ENCODE results near the gene RABGAP1.

Gene RABGAP1

DNA sequence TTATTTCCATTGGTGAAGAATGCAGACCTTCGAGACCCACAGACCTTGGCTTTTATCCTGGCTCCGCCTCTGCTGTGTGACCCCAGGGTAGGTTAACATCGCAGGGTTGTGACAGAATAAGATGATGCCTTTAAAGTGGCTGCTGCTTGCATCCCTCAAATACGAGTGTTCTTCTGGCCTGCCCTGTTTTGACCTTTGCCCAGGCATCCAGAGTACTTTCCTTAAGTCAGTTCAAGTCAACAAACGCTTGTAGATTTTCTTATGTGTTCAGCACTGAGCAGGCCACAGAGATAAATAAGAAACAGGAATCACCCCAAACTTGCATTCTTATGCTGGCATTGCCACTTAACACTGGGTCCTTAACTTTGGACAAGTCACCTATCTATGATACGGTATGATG is 142.9 kb downstream of the RABGAP1 start:
- DNase-seq (ENCODE audit: low spot score): no peak

- no peak for DNase-seq (ENCODE audit: low spot score)
Observed at GRCh38 chr9:123084256-123084655, 143.4 kb downstream of the RABGAP1 start.

DNA sequence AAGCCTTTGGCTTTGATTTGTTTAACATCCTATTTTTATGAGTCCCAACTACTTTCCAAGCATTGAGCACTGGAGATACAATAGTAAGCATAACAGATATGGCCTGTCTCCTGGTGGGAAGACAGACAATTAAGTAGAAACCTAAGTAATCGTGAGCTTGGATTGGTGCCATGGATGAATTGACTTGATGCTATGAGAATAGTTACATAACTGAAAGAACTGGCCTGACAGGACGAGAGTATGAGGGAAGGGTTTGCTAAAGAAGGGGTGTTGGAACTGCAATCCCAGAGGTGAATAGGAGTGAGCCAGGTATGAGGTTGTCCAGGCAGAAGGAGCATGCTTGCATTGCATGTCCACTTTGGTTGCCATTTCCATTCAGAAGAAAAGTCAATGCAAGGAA is 145.1 kb downstream of the RABGAP1 start:
- DNase-seq (ENCODE audit: low spot score): no peak

DNA sequence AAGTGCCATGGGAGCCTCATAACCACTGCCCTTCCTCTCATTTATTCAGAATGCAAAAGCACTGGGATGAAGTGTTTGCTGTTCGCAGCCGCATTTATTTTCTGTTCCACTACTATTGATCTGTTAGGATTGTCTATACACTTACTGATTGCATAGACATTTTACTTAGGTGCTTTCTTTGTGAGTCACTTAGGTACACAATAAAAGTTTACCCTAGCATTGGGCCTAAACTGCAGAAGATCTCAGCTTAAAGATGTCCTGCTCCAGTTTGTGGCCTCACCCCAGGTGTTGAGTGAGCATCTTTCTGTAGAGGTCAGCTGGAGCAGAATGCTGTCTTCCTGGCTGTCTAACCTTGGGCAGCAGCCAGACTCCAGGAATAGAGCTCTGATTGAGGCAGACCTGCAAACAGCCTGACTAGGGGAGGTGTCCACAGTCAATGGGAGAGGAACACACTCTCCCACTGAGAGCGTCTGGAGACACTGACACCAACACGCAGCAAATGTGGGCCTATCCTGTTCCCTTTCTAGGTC is 146.6 kb downstream of the RABGAP1 start:
- DNase-seq (ENCODE audit: low spot score): no peak

DNA sequence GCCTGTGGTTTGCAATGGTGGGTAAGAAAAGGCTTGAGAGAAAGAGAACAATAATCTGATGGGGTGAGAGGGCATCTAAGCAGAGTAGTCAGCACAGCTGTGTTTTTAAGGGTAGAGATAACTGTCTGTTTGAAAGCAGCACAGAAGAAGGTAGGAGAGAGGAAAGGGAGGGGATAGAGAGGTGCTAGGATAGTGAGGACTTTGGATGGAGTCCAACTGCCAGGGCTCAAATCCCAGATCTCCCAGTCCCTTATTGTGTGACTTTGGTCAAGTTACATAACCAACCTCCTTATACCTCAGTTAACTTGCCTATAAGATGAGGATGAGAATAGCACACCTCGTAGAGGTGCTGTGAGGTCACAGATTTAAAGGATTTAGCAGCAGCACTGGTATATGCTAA is 148.2 kb downstream of the RABGAP1 start:
- DNase-seq (ENCODE audit: low spot score): no peak

- no peak for DNase-seq (ENCODE audit: low spot score)
Observed at GRCh38 chr9:123089790-123090189, 149.0 kb downstream of the RABGAP1 start.

GRCh38 chr9:123090198-123090896 is 149.5 kb downstream of the RABGAP1 start:
- no peak for DNase-seq (ENCODE audit: low spot score)

GRCh38 chr9:123090956-123091355 is 150.1 kb downstream of the RABGAP1 start:
- DNase-seq (ENCODE audit: low spot score): no peak

- no peak for DNase-seq (ENCODE audit: low spot score)
Observed at GRCh38 chr9:123091459-123091858, 150.6 kb downstream of the RABGAP1 start.

GRCh38 chr9:123093141-123093540 is 152.3 kb downstream of the RABGAP1 start:
- DNase-seq (ENCODE audit: low spot score): no peak

DNA sequence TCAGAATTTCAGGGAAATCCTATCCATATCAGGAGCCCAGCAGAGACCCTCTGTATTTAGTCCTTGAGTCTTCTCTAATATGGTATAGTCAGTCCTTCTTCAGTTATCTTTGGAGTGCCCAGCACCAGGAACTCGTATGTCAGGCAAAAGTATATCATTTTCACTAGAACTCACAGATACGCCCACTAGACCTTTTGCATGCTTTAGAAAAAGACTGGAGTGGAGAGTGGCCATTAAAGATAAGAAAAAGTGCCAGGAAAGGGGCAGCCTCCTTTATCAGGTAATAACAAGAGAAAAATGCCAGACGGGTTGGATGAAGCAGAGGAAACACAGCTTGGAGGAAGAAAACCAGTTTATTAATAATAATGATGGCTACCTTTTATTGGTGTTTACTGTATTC is 156.2 kb downstream of the RABGAP1 start:
- no peak for DNase-seq (ENCODE audit: low spot score)

- no peak for DNase-seq (ENCODE audit: low spot score)
Observed at GRCh38 chr9:123097430-123098095, 156.7 kb downstream of the RABGAP1 start.

- no peak for DNase-seq (ENCODE audit: low spot score)
Observed at GRCh38 chr9:123098096-123098459, 157.3 kb downstream of the RABGAP1 start.

- no peak for DNase-seq (ENCODE audit: low spot score)
Observed at GRCh38 chr9:123099042-123099441, 158.2 kb downstream of the RABGAP1 start.

GRCh38 chr9:123099548-123099947 is 158.7 kb downstream of the RABGAP1 start:
- no peak for DNase-seq (ENCODE audit: low spot score)

DNA sequence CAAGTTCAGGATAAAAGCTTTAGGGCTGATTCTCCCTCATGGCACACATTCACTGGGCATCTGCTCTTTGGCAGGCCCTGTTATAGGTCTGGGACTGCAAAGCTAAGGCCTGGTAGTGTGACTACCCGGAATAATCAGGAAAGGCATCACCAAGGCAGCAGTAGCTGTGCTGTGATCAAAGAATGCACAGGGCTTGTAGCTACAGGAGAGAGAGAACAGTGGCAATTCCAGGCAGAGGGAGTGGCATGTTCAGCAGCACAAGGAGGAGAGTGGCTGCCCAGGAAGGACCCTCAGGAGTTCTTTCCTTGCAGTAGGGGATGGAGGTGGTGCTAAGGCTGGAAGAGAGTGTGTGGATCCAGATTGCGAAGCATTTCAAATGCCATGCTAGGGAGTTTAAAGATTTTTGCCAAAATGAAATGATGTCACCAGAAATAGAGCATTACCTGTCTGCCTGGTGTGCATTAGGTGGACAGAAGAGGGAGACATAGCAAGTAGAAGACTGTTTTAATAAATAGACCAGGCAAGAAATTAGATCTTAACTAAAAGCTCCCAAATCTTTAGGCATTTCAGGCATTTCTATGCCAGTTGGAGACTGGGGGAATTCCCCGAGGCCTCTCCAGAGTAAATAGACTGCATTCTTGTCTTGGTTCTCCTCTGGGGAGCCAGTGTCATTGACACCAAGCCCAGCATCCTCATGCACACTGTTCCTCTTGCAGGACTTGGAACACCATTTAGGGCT is 161.7 kb downstream of the RABGAP1 start:
- no peak for DNase-seq (ENCODE audit: low spot score)

DNA sequence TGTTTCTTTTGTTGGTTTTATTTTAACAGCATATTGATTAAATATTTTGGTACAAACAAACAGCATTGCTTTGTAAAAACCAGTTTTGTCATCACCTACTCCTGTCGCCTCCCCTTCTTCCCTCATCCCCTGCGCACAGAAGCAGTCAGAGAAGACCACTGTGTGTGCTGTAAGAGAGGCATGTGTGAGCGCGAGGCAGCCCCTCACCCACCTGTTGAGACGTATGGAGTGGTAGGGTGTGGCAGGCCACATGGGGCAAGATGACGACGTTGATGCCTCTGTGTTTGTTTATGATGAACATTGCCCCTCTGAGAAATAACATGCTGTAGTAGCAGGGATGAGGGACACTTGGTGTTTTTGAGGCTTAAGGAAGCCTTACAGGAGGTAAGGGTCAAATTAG is 164.0 kb downstream of the RABGAP1 start:
- DNase-seq (ENCODE audit: low spot score): no peak

GRCh38 chr9:123105490-123105889 is 164.7 kb downstream of the RABGAP1 start:
- DNase-seq (ENCODE audit: low spot score): no peak

- DNase-seq (ENCODE audit: low spot score): no peak
Observed at GRCh38 chr9:123107639-123108285, 166.9 kb downstream of the RABGAP1 start.

DNA sequence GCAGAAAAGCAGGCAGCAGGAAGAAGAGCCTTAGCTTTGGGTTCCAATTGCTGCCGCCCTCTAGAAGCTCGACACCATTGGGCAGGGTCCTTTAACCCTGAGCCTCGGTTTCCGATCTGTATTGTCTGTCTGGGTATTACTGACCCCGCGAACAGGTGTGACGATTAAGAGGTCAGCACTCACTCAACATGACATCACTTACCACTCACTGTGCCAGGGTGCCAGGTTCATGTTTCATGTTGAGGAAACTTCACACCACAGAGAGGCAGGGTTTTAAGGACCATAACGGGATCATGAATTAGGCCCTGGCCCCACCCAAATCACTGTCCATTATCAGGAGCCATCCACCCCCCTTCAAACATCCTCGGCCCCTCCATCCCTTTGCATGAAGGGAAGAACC is 168.2 kb downstream of the RABGAP1 start:
- no peak for DNase-seq (ENCODE audit: low spot score)

DNA sequence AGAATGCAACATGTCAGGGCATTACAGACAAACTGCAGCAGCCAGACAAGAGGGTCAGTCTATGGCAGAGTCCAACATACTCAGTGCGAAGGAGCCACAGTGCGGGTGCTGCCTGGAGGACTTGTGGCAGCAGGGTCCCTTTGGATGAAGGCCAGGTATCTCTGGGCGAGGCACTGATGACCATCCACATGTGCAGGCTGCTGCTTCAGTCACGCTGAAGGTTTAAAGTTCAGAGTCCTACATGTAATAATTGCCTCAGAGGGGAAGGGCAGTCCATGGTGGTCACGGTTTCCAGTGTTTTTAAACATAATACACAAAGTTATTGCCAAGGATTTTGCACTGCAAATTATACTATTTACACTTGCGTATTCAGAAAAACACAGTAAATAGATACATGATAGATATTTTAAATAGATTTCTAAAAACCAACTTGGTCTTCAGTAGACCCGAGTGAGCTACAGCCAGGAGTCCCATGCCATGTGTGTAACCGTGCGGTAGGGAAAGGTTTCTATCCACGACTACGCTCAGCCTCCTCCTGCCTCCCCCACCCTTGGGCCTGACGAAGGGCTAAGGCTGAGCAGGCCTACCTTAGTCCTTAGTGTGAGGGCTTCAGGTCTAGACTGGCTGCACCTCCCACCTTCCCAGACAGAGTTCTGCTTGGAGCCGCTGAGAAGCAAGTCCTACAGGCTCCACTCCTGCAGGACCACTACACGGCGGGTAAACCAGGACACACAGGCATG is 168.9 kb downstream of the RABGAP1 start:
- DNase-seq (ENCODE audit: low spot score): no peak

All from COLO829 (cell line).